ENCODE data around the gene PVRIG. TPM values are rescaled to one million over a fixed set of nuclear protein-coding genes. Genes with fewer than 3 reads are reported as not detected.
A peak's percentile ranks its signal among the peaks of the same experiment; 100 is the strongest.
"Not testable (repeated sequence)": the region's sequence is repeated elsewhere in the genome, so short reads cannot be mapped to it uniquely, and the experiment has no call there.

The PVRIG gene
- total RNA-seq, 3 donors from 2014 or later: 0.32 to 1.2 (median 0.66) TPM

DNA sequence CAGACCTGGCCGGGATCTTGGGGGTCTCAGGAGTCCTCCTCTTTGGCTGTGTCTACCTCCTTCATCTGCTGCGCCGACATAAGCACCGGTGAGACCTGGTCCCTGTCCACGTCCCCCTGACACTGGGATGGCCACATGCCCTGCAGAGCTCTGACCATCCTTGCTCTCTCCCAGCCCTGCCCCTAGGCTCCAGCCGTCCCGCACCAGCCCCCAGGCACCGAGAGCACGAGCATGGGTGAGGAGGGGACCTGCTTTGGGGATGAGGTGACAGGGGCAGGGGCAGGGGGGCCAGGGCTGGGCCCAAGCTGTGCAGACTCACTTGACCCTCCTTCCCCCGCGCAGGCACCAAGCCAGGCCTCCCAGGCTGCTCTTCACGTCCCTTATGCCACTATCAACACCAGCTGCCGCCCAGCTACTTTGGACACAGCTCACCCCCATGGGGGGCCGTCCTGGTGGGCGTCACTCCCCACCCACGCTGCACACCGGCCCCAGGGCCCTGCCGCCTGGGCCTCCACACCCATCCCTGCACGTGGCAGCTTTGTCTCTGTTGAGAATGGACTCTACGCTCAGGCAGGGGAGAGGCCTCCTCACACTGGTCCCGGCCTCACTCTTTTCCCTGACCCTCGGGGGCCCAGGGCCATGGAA, 959 bp downstream of the PVRIG start:
- no peak for TF ChIP-seq POLR2A (IDR thresholded peaks at IDR 0.05)
- TF ChIP-seq, protein P1, sequence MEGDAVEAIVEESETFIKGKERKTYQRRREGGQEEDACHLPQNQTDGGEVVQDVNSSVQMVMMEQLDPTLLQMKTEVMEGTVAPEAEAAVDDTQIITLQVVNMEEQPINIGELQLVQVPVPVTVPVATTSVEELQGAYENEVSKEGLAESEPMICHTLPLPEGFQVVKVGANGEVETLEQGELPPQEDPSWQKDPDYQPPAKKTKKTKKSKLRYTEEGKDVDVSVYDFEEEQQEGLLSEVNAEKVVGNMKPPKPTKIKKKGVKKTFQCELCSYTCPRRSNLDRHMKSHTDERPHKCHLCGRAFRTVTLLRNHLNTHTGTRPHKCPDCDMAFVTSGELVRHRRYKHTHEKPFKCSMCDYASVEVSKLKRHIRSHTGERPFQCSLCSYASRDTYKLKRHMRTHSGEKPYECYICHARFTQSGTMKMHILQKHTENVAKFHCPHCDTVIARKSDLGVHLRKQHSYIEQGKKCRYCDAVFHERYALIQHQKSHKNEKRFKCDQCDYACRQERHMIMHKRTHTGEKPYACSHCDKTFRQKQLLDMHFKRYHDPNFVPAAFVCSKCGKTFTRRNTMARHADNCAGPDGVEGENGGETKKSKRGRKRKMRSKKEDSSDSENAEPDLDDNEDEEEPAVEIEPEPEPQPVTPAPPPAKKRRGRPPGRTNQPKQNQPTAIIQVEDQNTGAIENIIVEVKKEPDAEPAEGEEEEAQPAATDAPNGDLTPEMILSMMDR (IDR thresholded peaks at IDR 0.05): no peak
- no peak for TF ChIP-seq POLR2AphosphoS5 (IDR thresholded peaks at IDR 0.05)
- Histone ChIP-seq H3K36me3 (no peaks in the 10 kb centered on the region), H3K4me1 (no peaks in the 10 kb centered on the region), H3K9me3 (no peaks in the 10 kb centered on the region), H3K4me3 (peak overlapping the region in 2 of 3 donors; percentile 9 to 11), H3K27me3 (no peaks in the 10 kb centered on the region), H3K27ac (peak overlapping the region in 1 of 2 donors; percentile 43)
- intact Hi-C loops (cut with DNase I; ENCODE audit: low total_unique reads): no loop called here
- DNase-seq (ENCODE audit: low spot score in 2 of 2): no peak

DNA sequence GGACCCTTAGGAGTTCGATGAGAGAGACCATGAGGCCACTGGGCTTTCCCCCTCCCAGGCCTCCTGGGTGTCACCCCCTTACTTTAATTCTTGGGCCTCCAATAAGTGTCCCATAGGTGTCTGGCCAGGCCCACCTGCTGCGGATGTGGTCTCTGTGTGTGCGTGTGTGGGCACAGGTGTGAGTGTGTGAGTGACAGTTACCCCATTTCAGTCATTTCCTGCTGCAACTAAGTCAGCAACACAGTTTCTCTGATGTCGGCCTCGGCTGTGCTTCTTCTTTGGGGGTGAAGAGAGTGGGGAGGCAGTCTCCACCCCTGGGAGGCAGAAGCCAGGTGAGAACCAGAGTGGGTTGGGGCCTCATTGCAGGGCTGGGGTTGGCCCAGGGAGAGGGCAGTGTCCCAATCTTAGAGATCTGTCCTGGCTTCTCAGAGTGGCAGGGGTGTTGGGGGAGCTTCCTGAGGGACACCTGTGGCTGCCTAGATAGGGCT, 1.5 kb downstream of the PVRIG start:
- intact Hi-C loops (cut with DNase I; ENCODE audit: low total_unique reads): no loop called here
- peak overlapping the region in 1 of 3 donors; percentile 11 for H3K4me3 ChIP-seq
- H3K27ac ChIP-seq: peak overlapping the region in 1 of 2 donors; percentile 43

DNA sequence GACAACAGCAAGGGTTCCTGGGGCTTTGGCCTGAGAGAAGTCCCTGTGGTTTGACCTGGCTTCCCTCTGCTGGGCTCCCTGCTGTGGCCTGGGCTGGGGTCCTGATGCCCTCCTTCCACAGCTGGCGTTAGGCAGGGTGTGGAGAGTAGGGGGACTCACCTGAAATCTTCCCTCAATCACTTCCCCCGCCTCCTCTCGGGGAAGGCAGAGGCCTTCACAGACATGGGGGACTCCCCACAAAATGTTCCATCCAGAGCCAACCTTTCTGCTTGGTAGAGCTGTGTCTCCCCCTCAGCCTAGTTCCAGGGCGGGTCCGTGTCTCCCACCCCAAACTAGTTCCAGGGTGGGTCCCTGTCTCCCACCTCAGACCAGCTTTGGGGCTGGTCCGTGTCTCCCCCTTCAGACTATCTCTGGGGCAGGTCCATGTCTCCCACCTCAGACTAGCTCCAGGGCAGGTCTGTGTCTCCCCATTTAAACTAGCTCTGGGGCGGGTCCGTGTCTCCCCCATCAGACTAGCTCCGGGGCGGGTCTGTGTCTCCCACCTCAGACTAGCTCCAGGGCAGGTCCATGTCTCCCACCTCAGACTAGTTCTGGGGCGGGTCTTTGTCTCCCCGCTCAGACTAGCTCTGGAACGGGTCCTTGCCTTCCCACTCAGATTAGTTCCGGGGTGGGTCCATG, 2.2 kb downstream of the PVRIG start:
- Histone ChIP-seq H3K27me3 (no peaks in the 10 kb centered on the region), H3K36me3 (no peaks in the 10 kb centered on the region), H3K9me3 (no peaks in the 10 kb centered on the region), H3K27ac (peak overlapping the region in 1 of 2 donors; percentile 7), H3K4me1 (no peaks in the 10 kb centered on the region), H3K4me3 (no peak overlapping the region)
- intact Hi-C loops (cut with DNase I; ENCODE audit: low total_unique reads): no loop called here
- TF ChIP-seq POLR2A (IDR thresholded peaks at IDR 0.05) (no peak), POLR2AphosphoS5 (IDR thresholded peaks at IDR 0.05) (no peak)
- TF ChIP-seq, protein P1 (IDR thresholded peaks at IDR 0.05): no peak
- no peak for DNase-seq (ENCODE audit: low spot score in 2 of 2)

More for the DNA sequence above, 1.5 kb downstream of the PVRIG start:
- H3K4me1 ChIP-seq: no peaks in the 10 kb centered on the region
- H3K36me3 ChIP-seq: no peaks in the 10 kb centered on the region
- no peaks in the 10 kb centered on the region for H3K27me3 ChIP-seq
- peak in 1 of 2 donors; percentile 27 for DNase-seq (ENCODE audit: low spot score in 2 of 2)
- no peaks in the 10 kb centered on the region for H3K9me3 ChIP-seq
- TF ChIP-seq POLR2AphosphoS5 (IDR thresholded peaks at IDR 0.05): no peak

DNA sequence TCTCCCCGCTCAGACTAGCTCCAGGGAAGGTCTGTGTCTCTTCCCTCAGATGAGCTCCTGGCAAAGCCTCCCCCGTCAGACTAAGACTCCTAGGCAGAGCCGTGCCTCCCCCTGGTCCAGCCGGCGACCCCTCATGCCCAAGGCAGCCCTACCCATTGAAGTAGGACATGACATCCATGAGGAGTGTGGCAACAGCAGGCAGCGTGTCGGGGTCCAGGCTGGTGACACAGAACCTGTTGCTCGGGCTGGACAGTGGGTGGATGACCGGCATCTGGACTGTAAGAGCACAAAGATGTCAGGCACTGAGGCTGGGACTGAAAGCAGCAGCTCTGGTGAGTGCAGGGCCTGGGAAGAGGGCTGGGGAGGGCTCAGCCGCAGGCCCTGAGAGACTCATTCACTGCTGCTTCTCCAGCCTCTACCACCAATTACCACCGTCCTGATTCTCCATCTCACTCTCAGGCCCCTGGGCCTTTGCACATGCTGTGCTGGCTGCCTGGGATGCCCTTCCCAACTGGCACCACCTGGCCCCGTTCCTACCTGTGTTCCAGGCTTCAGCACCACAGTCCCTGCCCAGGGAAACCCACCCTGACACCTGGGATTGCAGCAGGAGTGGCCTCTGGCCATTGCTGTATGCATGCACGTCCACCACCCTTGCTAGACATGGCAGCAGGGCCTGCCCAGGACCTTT, 2.8 kb downstream of the PVRIG start:
- Histone ChIP-seq H3K9me3 (no peaks in the 10 kb centered on the region), H3K36me3 (no peaks in the 10 kb centered on the region), H3K27ac (no peak overlapping the region), H3K27me3 (no peaks in the 10 kb centered on the region), H3K4me1 (no peaks in the 10 kb centered on the region), H3K4me3 (no peak overlapping the region)
- DNase-seq (ENCODE audit: low spot score in 2 of 2): no peak
- intact Hi-C loops (cut with DNase I; ENCODE audit: low total_unique reads): no loop called here
- TF ChIP-seq POLR2AphosphoS5 (IDR thresholded peaks at IDR 0.05) (no peak), POLR2A (IDR thresholded peaks at IDR 0.05) (no peak)
- TF ChIP-seq, protein P1 (IDR thresholded peaks at IDR 0.05): no peak

DNA sequence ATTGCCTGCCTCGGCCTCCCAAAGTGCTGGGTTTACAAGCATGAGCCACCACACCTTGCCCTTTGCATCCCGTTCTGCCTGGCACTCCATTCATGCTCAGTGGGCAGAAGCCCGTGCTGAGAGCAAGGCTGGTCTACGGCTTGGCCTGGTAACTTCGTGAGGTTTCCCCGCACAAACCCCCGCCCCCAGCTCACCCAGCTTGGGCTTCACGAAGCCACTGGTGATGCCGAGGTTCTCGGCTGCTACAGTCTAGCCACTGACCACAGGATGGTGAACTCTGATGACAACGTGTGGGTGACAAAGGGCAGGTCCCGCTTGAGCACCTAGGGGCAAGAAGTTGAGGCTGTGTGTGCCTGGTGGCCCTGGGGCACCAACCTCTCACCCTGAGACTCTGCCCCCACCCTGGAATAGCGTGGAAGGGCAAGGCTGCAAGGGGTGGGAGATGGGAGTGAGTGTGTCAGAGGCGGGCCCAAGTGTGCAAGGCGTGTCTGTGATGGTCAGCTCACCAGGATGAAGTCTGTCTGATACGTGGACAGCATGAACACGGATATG, 3.7 kb downstream of the PVRIG start:
- H3K36me3 ChIP-seq; H3K9me3 ChIP-seq; H3K4me3 ChIP-seq; H3K27me3 ChIP-seq; intact Hi-C loops (cut with DNase I; ENCODE audit: low total_unique reads); H3K4me1 ChIP-seq; DNase-seq (ENCODE audit: low spot score in 2 of 2); H3K27ac ChIP-seq: not testable (repeated sequence)

DNA sequence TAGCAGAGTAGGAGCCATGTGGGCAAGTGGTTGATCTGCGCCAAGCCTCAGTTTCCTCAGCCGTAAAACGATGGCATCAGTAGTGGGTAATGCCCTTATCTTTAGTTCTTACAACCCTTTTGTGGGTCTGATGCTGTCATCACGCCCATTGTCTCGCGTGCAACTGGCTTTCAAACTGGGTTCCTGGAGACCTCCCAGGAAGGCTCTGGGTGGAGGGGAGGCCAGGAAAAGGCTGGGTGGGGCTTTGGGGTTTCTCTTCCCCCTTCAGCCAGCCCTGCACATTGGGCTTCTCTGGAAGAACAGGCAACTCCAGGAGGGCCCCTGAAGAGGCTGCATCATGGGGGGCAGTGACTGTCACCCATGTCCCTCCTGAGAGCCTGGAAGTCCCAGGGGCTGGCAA, 5.1 kb downstream of the PVRIG start:
- H3K27ac ChIP-seq; H3K4me1 ChIP-seq; H3K4me3 ChIP-seq; H3K9me3 ChIP-seq; H3K36me3 ChIP-seq; DNase-seq (ENCODE audit: low spot score in 2 of 2); intact Hi-C loops (cut with DNase I; ENCODE audit: low total_unique reads); H3K27me3 ChIP-seq: not testable (repeated sequence)

DNA sequence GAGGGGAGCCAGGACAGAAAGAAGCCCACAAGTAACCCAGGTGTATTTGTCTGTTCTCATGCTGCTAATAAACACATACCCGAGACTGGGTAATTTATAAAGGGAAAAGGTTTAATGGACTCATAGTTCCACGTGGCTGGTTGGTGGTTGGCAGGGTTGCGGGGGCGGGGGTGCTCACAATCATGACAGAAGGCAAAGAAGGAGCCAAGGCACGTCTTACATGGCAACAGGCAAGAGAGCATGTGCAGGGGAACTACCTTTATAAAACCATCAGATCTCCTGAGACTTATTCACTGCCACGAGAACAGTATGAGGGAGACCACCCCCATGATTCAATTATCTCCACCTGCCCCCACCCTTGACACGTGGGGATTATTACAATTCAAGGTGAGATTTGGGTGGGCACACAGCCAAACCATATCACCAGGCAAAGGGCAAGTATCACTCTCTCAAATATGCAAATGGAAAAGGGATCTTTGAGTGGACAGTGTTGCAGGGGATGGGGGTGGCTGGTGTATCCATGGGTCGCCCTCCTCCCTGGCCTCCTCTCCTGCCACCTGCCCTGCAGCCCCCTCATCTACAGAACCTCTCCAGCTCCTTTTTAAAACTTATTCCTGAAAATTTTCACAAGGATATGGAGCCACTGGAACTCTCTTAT, 15.0 kb downstream of the PVRIG start:
- H3K27ac ChIP-seq; H3K27me3 ChIP-seq; H3K36me3 ChIP-seq; intact Hi-C loops (cut with DNase I; ENCODE audit: low total_unique reads); H3K4me1 ChIP-seq; H3K4me3 ChIP-seq; DNase-seq (ENCODE audit: low spot score in 2 of 2); H3K9me3 ChIP-seq: not testable (repeated sequence)

DNA sequence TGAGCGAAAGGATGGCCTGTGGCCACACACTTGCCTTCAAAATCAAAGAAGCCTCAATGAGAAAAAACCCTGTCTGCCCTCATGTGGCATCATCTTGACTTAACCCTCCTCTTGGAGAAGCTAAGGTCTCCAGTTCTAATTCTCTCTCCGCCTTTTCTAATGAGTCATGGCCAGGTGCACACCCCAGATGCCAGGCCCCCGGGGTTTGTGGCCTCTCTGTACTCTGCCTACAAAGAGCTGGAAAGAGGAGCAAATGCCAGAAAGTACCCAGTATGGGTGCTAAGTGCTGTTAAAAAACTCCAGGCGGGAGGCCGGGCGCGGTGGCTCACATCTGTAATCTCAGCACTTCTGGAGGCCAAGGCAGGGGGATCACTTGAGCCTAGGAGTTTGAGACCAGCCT, 20.2 kb downstream of the PVRIG start:
- H3K27me3 ChIP-seq; H3K9me3 ChIP-seq; intact Hi-C loops (cut with DNase I; ENCODE audit: low total_unique reads); H3K4me3 ChIP-seq; DNase-seq (ENCODE audit: low spot score in 2 of 2); H3K4me1 ChIP-seq; H3K36me3 ChIP-seq; H3K27ac ChIP-seq: not testable (repeated sequence)

DNA sequence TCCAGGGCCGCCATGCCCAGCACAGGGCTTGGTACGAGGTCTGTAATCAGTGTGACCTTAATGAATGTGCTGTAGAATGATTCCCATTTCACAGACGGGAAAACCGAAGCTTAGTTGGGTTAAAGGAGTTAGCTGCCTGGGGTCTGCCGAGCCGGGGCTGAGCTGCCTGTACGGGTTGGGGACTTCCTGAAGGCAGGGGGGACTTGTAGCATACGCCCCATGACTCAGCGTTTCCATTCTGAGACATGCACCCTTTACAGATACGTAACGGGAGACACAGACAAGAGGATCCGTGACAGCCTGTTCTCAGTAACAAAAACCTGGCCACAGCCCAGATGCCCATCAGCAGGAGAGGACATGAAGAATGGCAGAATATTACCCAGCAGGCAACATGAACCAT, 23.6 kb downstream of the PVRIG start:
- H3K27ac ChIP-seq; H3K27me3 ChIP-seq; DNase-seq (ENCODE audit: low spot score in 2 of 2); H3K4me1 ChIP-seq; intact Hi-C loops (cut with DNase I; ENCODE audit: low total_unique reads); H3K9me3 ChIP-seq; H3K36me3 ChIP-seq; H3K4me3 ChIP-seq: not testable (repeated sequence)
